ENCODE measurements around the gene CD84.

GRCh38 chr1:160608514-160608913 lies 29.2 kb upstream of the CD84 start:
- no peak for TF ChIP-seq POLR2A (IDR thresholded peaks at IDR 0.05)
- TF ChIP-seq, protein P1, sequence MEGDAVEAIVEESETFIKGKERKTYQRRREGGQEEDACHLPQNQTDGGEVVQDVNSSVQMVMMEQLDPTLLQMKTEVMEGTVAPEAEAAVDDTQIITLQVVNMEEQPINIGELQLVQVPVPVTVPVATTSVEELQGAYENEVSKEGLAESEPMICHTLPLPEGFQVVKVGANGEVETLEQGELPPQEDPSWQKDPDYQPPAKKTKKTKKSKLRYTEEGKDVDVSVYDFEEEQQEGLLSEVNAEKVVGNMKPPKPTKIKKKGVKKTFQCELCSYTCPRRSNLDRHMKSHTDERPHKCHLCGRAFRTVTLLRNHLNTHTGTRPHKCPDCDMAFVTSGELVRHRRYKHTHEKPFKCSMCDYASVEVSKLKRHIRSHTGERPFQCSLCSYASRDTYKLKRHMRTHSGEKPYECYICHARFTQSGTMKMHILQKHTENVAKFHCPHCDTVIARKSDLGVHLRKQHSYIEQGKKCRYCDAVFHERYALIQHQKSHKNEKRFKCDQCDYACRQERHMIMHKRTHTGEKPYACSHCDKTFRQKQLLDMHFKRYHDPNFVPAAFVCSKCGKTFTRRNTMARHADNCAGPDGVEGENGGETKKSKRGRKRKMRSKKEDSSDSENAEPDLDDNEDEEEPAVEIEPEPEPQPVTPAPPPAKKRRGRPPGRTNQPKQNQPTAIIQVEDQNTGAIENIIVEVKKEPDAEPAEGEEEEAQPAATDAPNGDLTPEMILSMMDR (IDR thresholded peaks at IDR 0.05): no peak

Measured in right lobe of liver (tissue), 4 donors.